ENCODE measurements around the gene PNRC2.

DNA sequence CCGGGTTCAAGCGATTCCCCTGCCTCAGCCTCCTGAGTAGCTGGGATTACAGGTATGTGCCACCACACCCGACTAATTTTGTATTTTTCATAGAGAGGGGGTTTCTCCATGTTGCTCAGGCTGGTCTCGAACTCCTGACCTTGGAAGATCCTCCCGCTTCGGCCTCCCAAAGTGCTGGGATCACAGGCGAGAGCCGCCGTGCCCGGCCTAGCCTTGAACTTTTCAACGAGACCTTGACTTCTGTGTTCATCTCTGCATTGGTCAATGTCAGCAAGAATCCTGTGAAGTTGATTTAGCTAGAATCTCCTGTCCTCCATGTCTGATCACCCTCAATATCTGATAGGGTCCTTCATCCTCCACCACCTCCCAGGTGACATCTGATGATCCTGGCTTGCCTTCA is 35.0 kb upstream of the PNRC2 start:
- TF ChIP-seq, protein P1, sequence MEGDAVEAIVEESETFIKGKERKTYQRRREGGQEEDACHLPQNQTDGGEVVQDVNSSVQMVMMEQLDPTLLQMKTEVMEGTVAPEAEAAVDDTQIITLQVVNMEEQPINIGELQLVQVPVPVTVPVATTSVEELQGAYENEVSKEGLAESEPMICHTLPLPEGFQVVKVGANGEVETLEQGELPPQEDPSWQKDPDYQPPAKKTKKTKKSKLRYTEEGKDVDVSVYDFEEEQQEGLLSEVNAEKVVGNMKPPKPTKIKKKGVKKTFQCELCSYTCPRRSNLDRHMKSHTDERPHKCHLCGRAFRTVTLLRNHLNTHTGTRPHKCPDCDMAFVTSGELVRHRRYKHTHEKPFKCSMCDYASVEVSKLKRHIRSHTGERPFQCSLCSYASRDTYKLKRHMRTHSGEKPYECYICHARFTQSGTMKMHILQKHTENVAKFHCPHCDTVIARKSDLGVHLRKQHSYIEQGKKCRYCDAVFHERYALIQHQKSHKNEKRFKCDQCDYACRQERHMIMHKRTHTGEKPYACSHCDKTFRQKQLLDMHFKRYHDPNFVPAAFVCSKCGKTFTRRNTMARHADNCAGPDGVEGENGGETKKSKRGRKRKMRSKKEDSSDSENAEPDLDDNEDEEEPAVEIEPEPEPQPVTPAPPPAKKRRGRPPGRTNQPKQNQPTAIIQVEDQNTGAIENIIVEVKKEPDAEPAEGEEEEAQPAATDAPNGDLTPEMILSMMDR (IDR thresholded peaks at IDR 0.05) = no peak
- TF ChIP-seq EZH2phosphoT487 (IDR thresholded peaks at IDR 0.05) = no peak
